Mesenteric fat pad (tissue), 1 donor: ENCODE data around the gene NR2F1-AS1. TPM values are rescaled to one million over a fixed set of nuclear protein-coding genes. Genes with fewer than 3 reads are reported as not detected.

Experiments used
- DNase-seq: peaks from one replicate; pipeline ENCODE4 v3.0.0-alpha.2; 2020; ENCODE audit warnings: low spot score
- total RNA-seq: library from RNA; stranded (reverse); fragmentation: NEBNext Ultra II Directional; extraction: Animal tissue kit (Norgen Biotek cat#: 25700); gene quantifications from one replicate; pipeline ENCODE4 v1.2.1, GENCODE V29; 2021
- donor health status: DM: yes; HTN: yes; CAD: no.

Gene NR2F1-AS1
- total RNA-seq, 1 donor from 2014 or later: 23.2 TPM

- DNase-seq: no peak
These were observed 9.5 kb upstream of the NR2F1-AS1 start for GRCh38 chr5:93590493-93590892.

- no peak for DNase-seq
These were observed 8.8 kb upstream of the NR2F1-AS1 start for GRCh38 chr5:93589829-93590215.

GRCh38 chr5:93589152-93589828 is 8.3 kb upstream of the NR2F1-AS1 start:
- DNase-seq: no peak

GRCh38 chr5:93588352-93589151 is 7.5 kb upstream of the NR2F1-AS1 start:
- DNase-seq: no peak

- no peak for DNase-seq
These were observed 6.8 kb upstream of the NR2F1-AS1 start for GRCh38 chr5:93587597-93588351.

- DNase-seq: no peak
These were observed 5.9 kb upstream of the NR2F1-AS1 start for GRCh38 chr5:93586736-93587596.

GRCh38 chr5:93585767-93586385 is 4.9 kb upstream of the NR2F1-AS1 start:
- DNase-seq: no peak

GRCh38 chr5:93585041-93585766 is 4.2 kb upstream of the NR2F1-AS1 start:
- no peak for DNase-seq

GRCh38 chr5:93584596-93585040 is 3.6 kb upstream of the NR2F1-AS1 start:
- DNase-seq: no peak

GRCh38 chr5:93583768-93584595 is 3.0 kb upstream of the NR2F1-AS1 start:
- DNase-seq: no peak

- no peak for DNase-seq
These were observed 2.4 kb upstream of the NR2F1-AS1 start for GRCh38 chr5:93583439-93583767.

GRCh38 chr5:93582677-93583438 is 1.8 kb upstream of the NR2F1-AS1 start, which contains the start of gene NR2F1:
TSS of gene NR2F1 (plus strand) at chr5:93583222. CDS start at chr5:93585024, 1,802 bp downstream.
- DNase-seq: no peak

- no peak for DNase-seq
These were observed 1.1 kb upstream of the NR2F1-AS1 start for GRCh38 chr5:93582167-93582462.

GRCh38 chr5:93580063-93580926 is 724 bp downstream of the NR2F1-AS1 start:
- no peak for DNase-seq

GRCh38 chr5:93579692-93580062 is 1.3 kb downstream of the NR2F1-AS1 start:
- DNase-seq: no peak

GRCh38 chr5:93578813-93579691 is 2.0 kb downstream of the NR2F1-AS1 start:
- DNase-seq: no peak
